H1 (cell line): ENCODE data around the gene OR52I1. TPM values are rescaled to one million over a fixed set of nuclear protein-coding genes. Genes with fewer than 3 reads are reported as not detected.

Experiments used
- RBBP5 ChIP-seq: IDR thresholded peaks from 2 replicates; pipeline ENCODE4 v1.7.1; 2012; ENCODE audit warnings: low read depth, mild to moderate bottlenecking, inconsistent platforms, low read length, moderate library complexity, borderline replicate concordance
- polyA plus RNA-seq, 7 experiments: library from polyadenylated mRNA; depleted of rRNA in 3 of 7; stranded (reverse) in 5 of 7; unstranded in 2 of 7; fragments of >200 nt in 5 of 7; fragments of 200-250 nt in 2 of 7; gene quantifications; 1 replicate in 5 of 7; 2 replicates in 1 of 7; 4 replicates in 1 of 7; pipeline versions ENCODE4 v1.2.1 to v1.2.3, GENCODE V29; 2011 to 2013; ENCODE audit warnings: missing spikeins in 2 of 7, mixed read lengths in 2 of 7
- total RNA-seq: library from RNA; stranded (reverse); fragmentation: NEBNext Ultra II Directional; extraction: Animal tissue kit (Norgen Biotek cat#: 25700); gene quantifications from 2 replicates; pipeline ENCODE4 v1.2.1, GENCODE V29; 2021

The OR52I1 gene
- total and polyA plus RNA-seq, 2 of the 8 experiments (the other 6 are each of a cell fraction or from before 2014, with no cell fraction given) = not detected

DNA sequence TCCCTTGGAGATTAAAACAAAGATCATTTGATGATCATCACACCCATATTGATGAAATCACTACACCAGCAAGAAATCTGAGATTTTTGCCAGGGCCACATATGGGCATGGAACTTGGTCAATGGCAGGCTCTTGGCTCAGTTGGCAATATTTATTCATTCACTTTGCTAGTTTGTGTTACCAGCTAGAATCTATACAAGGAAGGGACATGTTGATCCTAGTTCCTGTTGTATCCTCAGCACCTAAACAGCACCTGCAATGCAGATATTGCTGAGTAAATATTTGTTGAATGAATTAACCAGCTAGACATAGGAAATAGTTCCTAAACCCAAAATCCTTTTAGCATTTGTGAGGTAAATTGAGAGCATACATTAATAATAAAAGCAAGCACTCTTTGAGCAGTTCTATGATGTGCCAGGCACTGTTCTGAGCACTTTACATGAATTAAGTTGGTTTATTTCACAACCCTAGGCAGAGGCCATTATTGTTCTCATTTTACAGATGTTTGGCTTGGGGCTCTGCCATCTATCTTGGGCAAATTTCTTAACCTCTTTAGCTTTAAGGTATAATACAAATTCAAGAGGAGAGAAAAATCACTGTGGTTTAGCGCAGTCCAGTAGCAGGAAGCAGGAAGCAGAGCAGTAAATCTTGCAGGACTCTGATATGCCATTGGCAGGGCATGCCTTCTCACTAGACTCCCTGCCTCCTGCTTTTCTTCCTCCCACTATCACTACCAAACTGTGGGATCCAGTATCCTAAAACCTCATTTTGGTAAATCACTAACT is 12.6 kb downstream of the OR52I1 start (continued):
- no peak for TF ChIP-seq RBBP5
